GM18505 (cell line): Measurements from ENCODE around the gene CCNY.
"Not testable (repeated sequence)": the region's sequence is repeated elsewhere in the genome, so short reads cannot be mapped to it uniquely, and the experiment has no call there.

Experiments used
- ATAC-seq: cut with Tn5 transposase; IDR thresholded peaks from one replicate; pipeline ENCODE4 v1.9.1; 2021; ENCODE audit not compliant: unreplicated experiment
- POLR2A ChIP-seq: IDR thresholded peaks from 4 replicates; pipeline ENCODE4 v1.6.1; 2011; ENCODE audit warnings: borderline replicate concordance; ENCODE audit not compliant: insufficient read depth, insufficient read length; ENCODE audit errors: extremely low read depth

CCNY gene

DNA sequence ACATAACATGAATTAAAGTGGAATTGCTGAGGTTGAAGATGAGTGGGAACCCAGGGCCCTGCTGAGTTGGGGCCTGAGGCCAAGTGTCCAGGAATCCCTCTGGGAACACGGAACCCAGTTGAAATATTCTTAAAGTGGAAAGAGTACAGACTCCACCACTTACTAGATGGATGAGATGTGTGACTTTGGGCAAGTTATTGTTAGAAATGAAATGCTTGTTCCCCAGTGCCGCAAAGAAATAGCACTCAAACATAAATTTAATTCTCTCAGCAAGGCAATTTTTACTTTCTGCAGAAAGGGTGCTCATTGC, 54.5 kb downstream of the CCNY start:
- TF ChIP-seq POLR2A, result no peak
- ATAC-seq, result no peak

DNA sequence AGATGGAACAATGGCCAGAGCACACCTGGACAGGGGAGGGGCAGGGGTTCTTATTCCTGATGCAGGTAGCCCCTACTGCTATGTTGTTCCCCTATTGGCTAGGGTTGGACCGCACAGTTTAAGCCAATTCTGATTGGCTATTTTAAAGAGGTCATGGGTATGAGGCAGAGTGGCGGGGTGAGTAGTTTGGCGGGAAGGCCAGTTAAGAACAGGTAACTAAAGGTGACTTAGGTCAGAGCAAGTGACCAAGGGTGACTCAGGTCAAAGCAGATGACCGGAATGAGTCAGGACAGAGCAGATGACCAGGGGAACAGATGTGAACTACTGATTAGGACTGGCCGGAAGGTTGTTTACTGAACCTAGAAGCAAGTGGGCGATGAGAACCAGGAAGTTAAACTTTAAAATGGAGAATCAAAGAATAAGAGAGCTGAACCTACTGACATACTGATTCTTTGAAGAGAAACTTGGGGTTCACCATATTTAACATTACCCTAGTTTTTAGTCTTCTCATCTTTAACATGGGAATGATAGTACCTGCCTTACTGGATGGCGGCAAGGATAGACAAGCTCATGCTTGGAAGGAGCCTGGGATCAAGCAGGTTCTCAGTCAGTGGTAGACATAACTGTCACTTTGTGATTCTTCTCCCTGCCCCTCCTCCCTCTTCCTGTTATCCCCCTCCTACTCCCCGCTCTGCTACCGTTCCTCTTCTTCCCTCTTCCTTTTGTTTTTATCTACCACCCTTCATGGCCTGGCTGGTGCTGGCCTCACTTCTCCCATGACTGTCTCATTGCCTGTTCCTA, 55.0 kb downstream of the CCNY start:
- no peak for TF ChIP-seq POLR2A
- ATAC-seq, result no peak

DNA sequence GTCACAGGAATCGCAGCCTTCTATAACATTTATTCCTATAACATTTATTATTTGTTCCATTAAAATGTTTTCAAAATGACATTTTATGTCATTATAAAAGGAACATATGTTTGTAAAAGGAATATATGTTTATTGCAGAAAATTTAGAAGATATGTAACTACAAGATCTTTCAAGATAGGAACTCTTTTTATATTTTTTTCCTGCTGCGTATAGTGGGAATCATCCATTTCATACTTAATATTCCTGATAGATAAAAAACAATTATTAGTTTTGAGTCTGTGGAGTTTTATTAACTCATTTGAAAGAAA, 55.6 kb downstream of the CCNY start:
- no peak for TF ChIP-seq POLR2A
- ATAC-seq, result no peak

DNA sequence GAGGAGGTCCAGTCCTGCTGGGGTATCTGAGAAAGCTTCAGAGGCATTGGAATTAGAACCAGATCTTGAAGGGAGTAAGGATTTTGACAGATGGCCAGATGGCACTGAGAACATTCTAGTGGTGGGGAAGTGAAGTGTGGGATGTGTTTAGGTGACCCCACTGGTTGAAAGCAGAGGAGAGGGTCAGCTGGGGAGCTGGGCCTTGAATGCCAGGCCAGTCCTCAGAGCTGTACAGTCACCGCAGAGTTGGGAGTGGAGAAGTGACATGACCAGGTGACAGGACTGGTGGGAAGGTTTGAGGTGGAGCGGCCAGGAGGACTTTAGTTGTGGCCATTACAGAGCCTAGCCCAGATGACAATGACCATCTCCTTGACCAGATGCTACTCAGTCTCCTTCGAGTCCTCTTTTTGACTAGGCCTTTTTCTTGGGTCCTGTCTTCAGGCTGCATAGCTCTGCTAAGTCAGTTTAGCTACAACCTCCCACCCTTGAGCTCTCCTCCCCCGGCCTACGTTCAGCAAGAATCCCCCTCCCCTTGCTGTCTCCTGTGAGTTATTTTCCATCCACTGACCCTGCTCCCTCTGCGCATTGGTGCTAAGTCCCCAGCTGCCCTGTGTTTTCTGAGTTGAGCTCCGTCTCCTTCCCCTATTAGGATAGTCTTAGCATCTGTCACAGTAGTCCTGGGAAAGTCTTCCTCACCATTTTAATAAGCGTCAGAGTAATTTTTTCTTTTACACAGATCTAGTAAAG, 56.3 kb downstream of the CCNY start:
- no peak for ATAC-seq
- no peak for TF ChIP-seq POLR2A

DNA sequence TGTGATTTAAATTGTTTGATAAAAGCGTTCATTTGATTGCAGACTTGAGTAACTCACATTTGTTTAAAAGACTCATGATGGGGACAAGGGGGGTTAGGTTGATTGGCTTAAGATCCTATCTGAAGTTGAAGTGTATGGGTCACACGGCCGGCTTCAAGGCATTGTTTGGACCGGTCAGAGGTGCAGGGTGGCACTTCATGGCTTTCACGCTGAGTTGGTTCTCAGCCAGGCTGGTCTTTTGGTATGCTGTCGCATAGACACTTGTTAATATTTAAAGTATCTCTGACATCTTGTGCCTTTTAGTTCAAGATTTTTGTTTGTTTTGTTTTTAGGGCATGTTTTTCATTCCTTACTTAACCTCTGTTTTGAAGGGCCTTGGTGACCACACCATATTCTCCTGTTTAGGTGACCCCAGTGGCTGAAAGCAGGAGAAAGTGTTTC, 58.1 kb downstream of the CCNY start:
- ATAC-seq, result no peak
- no peak for TF ChIP-seq POLR2A

DNA sequence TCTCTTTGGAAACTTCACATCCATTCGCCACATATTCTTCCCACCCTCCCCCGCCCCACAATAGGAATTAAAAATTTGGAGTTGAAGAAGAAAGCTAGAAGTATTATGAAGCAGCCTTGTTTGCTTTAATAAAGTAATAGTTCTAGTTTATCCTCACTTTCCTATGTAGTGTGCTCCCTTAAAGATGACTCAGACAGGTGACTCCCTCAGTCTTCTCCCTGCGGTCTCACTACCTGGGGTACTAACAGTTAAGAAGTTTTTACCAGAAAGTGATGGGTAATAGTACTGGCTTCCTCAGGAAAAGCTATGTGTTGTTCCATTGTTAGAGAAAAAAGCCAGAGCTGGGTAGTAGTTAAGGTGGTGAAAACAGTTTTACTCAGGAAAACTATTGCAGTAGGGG, 58.6 kb downstream of the CCNY start:
- no peak for ATAC-seq
- no peak for TF ChIP-seq POLR2A

DNA sequence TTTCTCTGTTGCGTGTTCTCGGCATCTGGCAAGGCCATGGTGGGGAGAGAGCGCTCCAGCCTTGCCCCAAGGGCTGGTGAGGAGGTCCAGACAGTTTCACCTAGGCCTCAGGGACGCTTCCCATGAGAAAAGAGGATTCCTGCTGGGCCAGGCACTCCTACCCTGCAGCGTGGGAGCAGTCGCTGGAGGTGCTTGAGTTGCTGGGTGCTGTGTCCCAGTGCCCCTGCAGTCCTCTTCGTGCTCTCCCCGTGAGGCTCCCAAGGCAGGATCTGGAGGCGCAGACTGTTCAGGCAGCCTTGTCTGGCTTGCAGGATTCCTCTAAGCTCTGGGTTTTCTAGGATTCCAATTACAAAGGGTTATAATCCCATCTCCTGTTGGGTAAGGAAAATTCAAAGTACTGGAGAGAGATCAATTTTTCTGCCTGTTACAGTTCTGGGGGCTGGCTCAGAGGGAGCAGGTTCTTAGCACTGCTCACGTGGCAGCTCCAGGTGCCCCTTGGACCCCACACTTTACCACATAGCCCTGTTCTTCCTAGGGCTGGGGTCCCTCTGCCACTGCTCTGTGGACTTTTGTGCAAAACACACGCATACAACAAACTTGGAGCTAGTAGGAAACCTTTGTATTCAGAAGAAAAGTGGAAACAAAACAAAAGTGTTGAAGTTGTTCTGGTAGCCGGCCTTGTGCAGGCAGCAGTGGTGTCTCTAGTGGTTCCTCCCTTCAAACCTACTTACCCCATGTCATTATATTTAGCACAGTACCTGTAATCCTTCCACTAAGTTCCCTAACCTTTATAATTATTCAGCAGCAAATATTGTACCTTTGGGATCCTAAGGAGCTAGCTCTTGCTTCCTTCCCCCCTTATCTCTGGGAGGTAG, 60.5 kb downstream of the CCNY start:
- ATAC-seq, result no peak
- TF ChIP-seq POLR2A, result no peak

DNA sequence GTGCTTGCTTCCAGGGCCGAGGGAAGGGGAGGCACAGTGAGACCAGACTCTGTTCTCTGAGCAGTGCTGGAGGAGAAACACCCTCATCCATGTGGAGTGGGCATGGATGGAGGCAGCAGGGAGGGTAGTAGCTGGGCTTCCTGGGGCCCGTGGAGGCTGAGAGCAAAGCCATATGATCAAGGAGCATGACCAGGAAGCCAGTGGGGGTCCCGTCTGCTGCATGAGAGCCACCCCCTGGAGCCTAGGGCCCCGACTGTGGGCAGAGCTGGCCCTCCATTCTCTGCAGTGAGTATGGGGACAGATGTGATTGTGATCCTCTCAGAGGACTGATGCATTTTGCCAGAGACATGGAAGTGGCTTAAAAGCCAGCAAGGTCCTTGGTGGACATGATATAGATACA, 61.6 kb downstream of the CCNY start:
- no peak for ATAC-seq

DNA sequence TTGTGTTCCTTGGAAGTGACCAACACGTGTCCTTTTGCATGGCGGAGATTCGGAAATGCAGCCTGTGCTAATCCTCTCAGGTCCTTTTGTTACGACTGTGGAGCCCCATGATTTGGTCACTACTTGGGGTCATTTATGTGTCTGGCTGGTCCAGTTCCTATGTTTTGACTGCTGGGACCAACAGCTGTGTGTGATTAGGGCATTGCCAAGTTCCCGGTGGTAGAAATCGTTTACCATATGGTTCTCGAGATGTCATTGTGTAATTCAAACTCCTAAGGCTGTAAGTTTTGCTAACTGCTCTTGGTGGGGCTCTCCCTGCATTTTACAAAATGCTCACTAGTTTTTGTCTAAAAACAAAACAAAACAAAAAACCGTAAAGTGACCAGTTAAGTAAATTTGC, 62.0 kb downstream of the CCNY start:
- ATAC-seq, result no peak
- TF ChIP-seq POLR2A, result no peak

More for the DNA sequence above, 61.6 kb downstream of the CCNY start:
- TF ChIP-seq POLR2A, result no peak

DNA sequence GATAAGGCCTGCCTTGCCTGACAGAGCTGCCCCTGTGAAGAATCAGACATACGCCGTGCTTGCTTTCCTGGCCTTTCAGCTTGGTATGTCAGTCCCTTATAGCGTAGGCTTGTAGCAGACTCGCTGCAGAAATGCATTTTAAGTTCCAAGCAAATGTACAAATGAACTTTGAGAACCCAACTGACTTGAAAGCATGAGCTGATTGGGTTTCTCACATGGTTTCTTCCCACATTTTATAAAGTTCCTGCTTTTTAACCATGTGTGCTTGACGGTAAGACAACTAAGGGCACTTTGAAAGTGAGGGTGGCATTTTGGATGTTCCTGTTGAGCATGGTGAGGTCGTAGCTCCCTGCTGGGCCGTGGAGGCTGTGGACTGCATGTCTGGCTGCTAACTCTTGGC, 62.6 kb downstream of the CCNY start:
- no peak for TF ChIP-seq POLR2A
- ATAC-seq, result no peak

DNA sequence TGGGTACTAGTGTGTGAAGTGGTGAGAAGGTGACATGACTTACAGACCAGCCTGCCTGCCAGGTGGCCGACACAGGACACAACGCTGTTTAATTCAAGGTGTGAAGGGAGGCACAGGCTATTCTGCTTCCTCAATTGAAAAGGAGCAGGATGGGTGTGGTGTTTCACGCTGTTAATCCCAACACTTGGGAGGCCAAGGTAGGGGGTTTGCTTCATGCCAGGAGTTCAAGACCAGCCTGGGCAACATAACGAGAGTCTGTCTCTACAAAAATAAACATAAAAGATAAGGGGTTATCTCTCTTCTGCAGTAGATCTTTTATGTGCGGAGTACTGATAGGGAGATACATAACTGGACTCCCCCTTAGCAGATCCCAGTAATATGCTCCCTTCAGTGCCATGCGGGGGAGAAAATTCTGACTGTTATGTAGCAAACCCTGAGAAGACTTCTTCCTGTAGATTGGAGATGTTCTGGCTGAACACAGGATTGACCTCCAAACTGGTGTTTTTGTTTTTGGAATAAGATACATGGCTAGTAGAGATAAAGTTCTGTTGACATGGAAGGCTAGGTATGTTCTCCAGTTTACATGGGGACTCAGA, 63.2 kb downstream of the CCNY start:
- no peak for TF ChIP-seq POLR2A
- ATAC-seq, result no peak

DNA sequence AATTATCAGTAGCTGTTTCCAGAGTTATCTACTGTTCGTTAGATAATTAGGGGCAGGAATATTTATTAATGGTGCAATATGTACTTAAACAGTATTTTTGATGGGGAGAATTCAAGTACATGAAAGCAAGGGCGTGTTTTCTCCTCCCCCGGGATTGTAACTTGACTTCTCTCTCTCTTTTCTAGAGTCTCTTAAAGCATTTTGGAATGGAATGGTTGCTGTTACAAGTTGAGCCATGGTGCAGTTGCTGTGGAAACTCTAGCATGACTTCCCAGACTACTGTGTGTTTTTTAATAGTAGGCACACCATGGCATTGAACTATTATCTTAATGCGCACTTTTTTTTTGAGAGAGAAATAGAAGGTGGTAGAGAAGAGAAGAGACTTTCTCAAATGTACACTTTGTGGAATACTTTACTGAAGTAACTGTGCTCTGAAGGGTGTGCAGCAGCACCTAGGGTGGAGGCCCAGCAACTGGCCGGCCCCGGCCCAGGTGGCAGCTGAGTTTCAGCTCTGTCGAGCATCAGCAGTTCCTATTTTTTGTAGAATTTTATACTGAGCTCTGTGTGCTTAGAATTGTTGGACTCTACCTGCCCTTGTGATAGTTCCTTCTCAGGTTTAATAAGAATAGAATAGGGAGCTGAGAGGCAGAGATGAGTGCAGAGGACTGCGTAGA, 64.4 kb downstream of the CCNY start:
- ATAC-seq, result no peak
- TF ChIP-seq POLR2A, result no peak

DNA sequence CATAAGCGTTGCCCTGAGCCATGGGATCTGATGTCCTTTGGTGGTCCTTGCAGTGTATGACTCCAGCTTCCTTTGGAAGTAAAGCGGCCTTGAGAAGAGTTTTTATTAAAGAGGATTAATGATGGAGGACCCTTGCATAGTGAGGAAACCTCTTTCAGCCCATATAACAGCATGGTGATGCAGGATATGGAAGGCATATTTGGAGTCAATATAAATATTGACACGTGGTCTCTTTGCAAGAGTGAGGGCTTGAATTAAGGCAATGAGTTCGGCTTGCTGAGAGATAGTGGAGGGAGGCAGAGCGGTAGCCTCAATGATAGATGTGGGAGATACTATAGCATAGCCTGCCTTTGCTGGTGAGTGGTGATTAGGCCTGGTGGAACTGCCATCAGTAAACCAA, 67.2 kb downstream of the CCNY start:
- not testable (repeated sequence) for ATAC-seq

DNA sequence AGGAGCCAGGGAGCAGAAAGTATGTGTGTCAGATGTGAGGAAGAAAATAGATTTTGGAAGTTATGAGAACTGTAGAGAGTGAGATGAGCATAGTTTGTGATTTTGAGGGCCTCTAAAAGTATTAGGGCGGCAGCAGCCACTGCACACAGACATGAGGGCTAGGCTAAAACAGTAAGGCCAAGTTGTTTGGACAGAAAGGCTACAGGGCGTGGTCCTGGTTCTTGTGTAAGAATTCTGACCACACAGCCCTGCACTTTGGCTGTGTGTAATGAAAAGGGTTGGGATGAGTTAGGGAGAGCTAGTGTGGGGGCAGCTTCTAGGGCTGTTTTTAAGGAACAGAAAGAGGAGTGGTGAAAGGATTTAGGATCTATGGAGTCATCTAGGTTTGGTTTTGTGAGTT, 67.8 kb downstream of the CCNY start:
- ATAC-seq, result not testable (repeated sequence)

DNA sequence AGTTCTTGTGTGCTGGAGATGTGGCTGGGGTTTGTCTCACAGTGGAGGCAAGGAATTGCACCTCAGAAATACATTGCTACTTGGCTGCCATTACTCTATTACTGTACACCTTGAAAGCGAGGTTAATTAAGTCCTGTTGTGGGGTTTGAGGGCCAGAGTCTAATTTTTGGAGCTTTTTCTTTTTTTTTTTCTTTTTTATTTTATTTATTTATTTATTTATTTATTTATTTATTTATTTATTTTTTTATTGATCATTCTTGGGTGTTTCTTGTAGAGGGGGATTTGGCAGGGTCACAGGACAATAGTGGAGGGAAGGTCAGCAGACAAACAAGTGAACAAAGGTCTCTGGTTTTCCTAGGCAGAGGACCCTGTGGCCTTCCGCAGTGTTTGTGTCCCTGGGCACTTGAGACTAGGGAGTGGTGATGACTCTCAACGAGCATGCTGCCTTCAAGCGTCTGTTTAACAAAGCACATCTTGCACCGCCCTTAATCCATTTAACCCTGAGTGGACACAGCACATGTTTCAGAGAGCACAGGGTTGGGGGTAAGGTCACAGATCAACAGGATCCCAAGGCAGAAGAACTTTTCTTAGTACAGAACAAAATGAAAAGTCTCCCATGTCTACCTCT, 69.8 kb downstream of the CCNY start:
- not testable (repeated sequence) for ATAC-seq

DNA sequence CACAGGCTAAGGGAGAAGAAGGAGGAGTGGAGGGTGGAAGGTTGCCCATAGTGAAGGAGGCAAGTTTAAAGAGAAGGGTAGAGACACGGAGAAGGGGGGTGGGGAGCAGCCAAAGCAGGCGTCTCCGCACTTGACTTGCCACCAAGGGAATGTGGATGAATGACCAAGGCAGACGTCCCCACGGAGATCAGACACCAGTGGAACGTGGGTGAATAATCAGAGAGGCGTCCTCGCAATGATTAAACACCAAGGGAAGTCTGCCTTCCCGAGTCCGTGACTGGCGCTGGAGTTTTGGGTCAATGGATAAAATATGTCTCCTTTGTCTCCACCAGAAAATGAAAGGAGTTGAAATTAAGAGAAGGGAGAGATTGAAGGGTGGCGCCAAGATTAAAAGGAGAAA, 71.4 kb downstream of the CCNY start:
- not testable (repeated sequence) for ATAC-seq
